GM11168 (cell line): Measurements from ENCODE around the gene ABHD12.

ENCODE experiments used
- in situ Hi-C: fragments of 300-500 bp; cut with MboI; formaldehyde crosslinking; loops from one replicate; pipeline ENCODE4 v1.12.0; 2022; ENCODE audit warnings: low sequenced_read_pairs; ENCODE audit not compliant: unreplicated experiment

Gene ABHD12

DNA sequence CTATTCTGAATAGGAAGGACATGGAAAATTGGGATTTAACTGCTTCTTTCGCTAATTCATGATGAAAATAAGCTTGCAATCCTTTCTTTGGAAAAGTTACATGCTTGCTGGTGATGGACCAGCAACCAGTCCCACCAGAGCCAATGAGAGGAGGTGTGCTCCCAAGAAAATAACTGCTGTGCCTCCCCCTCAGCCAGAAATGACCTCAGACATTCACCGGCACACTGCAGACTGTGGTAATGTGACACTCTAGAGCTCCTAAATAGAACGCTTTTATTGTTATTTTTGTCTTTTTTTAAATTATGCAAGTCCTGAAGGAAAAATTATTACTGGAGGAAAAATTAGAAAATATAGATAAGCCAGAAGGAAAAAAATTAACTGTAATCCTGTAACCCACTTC, 140.1 kb downstream of the ABHD12 start:
- in situ Hi-C loops = no loop called here
